Measurements from ENCODE around the gene TBC1D2B.

The TBC1D2B gene

DNA sequence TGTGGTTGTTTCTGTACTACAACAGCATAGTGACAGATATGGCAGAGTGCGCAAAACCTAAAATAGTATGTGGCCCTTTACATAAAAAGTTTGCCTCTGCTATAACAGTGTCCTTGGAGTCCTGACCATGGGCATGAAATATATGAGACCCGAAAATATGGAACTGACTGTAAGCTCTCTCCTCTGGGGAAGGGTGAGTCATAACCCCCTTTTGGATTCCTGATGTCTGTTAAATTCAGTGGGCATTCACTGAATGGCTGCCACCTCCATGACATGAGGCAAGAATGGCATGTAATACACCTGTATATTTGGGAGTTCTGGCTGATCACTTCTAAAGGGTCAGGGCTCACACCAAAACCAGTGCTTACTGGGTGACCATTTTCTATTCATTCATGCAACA is 6.1 kb downstream of the TBC1D2B start:
- no peak for DNase-seq

DNA sequence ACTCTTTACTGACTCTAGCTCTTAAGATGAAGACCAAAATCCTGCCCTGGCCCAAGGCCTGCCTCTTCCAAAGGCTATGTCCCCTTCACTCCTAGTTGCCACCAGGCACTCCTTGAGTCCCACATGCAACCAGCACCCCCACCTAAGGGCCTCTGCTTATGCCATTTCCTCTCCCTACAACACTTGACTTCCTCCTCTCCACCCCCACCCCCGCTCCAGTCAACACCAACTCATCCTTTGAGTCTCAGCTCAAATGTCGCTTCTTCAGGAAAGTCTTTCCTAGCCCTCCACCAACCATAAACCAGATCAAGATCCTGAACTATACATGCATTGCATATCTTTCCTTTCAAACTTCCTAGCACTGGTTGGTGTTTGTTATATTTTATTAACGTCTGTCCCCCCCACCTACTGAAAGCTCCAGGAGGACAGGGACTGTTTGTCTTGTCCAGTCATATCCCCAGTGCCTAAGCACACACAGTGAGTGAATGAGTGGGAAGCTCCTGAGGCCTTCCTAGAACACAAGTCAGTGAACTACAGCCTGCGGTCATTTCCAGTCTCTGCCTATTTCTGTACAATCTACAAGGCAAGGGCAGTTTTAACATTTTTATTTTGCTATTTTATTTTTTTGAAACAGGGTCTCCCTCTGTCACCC is 7.3 kb downstream of the TBC1D2B start:
- peak; percentile 77 for DNase-seq

DNA sequence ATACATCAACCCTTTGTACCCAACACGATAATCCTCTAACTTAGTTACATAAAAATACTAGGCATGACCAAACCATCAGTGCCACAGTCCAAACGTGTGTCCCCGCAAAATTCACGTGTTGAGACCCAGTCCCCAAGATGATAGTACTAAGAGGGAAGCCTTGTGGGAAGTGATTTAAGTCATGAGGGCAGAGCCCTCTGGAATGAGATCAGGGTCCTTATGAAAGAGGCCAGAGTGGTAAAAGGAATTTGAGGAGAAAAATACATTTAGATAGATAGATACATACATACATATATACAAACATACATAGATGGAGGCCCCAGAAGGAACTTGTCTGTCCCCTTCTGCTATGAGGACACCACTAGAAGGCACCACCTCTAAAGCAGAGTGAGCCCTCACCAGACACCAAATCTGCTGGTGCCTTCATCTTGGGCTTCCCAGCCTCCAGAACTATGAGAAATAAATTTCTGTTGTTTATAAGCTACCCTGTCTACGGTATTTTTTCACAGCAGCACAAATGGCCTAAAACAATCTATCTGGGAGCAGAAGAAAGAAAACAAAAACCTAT is 8.0 kb downstream of the TBC1D2B start:
- no peak for DNase-seq

DNA sequence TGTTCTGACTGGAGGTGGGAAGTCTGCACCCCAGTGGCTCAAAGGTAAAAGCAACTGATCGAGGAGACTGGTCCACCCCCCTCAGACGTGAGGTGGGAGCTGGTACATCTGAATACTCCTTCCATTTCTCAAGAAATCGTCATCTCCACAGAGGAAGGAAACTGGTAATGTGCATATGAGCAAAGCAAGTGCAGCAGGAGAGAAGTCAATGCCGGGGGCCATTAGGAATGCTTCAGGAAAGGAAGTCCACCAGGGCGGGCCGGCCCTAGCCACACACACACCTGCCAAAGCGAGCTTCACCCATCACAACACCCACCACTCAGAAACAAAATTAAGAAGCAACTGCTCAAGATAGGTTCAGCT is 8.5 kb downstream of the TBC1D2B start:
- DNase-seq: no peak

DNA sequence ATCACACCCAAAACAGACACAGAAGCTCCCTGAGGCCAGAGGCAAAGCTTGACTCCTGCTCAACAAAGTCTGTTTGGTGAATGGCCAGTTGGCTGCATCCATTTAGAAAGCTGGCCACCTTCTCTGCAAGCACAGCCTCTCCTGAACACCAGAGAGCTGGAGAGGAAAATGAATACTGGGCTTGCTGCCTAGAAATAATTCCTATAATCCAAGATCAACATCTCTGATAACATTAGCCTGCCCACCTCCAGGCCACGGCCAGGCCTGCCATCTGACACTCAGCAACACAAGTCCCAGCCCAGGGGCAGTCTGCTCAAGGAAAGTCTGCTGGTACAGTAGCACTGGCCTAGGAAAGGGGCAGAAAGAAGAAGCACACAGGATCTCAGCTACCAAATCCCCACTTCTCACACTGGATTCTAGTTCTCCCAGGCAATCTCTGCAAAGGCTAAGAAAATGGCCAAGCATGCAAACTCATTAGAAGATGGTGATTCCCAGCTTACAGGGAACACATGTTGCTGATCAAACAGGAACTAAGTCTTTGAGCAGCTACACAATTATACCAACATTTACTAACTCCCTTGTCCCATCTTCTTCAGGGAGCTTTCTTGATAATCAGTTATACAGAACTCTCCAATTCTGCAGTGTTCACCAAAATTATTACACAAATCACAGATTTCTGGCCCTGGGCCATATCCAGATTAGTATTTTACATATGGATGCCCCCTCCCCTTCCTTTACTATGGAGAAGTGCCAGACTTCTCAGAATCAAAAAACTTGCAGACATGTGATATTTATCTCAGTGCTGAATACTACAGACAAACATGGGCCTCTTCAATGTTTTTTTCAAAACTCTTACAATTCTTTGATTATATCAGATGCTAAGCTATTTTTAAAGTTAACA is 9.9 kb downstream of the TBC1D2B start:
- DNase-seq: no peak

DNA sequence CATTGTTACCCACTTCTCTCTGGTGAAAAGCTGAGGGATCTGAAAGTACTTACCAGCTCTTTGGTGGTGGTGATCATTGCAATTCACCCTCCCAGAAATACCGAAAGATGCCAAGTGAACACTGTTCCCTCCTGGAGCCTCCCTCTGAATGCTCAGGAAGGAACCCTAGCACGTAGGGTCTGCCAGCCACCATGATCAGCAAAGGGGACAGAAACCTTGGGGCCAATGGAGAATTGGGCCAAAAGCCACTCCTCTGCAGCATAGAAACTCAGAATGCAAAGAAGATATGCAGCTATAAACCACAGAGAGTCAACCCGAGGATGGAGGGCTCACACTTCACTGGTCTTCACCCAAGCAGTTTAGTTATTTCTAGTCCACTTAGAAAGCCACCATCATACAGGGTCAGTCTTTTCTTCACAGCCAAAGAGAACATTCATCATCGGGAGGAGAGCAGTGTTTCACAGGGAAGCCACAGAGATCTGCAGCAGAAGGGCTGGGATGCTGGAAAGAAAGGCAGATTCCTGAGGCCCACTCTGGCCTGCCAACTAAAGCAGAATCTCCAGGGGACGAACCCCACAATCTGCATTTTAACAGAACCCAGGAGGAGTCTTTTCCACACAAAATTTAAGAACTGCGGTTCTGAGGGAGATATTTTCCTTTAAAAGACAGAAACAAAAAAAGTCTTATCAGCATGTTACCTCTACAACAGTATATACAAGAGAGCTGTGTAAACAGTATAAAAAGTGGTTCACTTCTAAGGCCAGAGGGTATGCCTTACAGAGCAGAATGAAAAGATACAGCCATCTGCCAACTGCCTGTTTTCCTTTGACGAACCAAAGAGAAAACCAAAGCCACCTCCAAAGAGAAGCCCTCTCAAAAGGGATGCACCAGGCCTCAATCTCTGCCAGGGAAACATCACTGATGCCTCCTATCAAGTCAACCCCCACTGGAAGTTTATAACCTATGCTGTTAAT is 11.3 kb downstream of the TBC1D2B start:
- no peak for DNase-seq

DNA sequence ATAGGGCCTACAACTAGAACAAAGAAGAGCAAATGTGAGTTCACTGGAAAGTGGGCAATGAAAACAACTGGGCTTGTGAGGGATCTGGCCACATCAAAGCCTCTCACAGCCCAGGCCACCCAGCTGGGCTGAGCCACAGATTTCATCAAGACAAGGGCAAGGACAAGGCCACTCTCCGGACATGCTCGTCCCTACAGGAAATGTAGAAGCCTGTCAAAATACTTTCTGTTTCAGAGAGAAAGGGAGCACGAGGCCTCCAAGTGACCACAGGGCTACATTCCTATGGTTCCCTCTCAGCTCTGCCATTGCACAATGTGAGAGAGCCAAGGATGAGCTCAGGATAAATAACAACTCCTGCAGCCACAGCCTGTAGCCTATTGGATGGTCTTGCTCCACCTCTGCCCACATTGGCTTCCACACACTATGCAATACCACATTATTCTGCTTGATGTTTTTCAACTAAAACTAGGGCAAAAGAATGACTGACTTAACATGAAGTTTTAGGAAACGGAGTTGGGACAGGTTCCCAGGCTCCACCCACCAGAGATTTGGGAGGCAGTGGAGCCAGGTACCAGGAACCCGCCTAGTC is 12.1 kb downstream of the TBC1D2B start:
- no peak for DNase-seq

DNA sequence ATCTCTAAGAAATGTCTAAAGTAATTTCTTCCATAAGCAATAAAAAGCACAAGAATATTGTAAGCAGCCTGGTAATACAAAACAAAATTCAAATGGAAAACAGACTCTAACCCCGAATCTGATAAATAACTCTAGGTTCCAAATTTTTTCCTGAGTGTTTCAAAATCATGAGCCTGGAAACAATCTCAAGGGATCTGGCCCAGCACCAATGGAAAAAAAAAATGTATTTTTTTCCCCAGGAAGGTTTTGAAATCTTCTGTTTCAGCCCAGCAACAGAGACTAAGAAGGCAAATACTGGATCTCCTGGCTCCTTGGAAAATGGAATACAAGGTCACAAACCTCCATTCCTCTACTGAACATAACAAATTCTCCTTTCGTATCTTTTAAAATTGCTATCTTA is 13.0 kb downstream of the TBC1D2B start:
- DNase-seq: no peak

DNA sequence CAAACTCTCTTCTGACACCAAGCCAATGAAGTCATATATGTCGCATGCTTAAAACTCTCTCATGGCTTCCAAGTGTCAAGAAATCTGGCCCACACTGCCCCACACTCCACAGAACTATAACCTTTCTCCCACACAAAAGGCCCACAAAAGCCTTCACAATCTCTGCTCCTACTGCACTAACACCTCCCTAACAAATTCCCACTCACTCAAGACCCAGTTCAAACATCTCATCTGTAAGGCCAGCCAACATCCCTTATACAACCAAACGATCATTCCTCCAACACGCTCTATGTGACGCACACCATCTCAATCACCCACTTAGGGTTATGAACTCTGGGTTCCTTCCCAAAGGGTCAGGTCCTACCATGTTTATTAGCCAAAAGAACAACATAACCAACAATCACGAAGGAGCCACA is 13.5 kb downstream of the TBC1D2B start:
- no peak for DNase-seq

DNA sequence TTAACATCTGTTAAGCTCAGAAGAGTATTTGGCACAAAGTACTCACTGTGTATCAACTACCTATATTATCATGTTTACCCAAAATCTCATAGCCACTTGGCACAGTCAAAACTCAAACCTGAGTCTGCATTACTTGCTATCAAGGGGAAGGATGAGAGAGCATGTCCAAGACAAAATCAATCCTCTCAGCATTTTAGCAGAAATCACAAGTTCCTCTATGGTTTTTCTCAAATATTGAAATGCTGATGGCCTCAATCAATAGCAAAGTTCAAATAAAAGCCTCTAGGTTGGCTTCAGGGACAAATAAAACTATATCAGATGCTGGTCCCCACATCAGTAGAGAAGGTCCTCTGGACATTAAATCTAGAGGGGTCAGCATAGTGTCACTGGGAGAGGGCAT is 14.3 kb downstream of the TBC1D2B start:
- no peak for DNase-seq

DNA sequence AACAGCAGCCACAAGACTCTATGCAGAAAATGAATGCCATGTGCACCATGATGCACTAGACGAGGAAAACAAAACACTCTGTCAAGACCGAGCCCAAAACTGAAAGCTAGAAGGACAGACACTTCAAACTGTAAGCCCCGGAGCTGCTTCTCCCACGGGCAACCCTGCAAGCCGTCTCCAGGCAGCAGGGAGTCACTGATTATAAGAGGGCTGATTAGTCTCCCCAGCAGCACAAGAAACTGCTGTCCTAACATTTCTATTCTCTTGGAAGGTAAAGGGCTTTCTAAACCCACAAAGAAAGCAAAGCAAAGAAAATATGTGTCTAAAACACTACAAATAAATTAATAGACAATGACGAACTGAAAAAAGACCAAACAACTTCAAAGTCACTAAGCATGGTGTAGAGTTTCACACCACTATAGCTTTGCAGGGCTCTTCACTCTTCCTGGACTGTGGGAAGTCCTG is 15.5 kb downstream of the TBC1D2B start:
- peak; percentile 82 for DNase-seq

DNA sequence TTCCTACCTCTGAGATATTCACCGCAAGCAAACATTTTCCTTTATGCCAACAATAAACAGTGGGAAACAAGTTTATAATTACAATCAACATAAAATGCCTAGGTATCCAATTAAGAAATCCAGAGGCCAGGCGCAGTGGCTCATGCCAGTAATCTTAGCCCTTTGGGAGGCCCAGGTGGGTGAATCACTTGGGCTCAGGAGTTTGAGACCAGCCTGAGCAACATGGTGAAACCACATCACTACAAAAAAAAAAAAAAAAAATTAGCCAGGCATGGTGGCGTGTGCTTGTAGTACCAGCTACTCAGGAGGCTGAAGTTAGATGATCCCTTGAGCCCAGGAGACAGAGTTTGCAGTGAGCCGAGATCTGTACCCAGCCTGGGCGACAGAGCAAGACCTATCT is 17.3 kb downstream of the TBC1D2B start:
- DNase-seq: peak; percentile 66

DNA sequence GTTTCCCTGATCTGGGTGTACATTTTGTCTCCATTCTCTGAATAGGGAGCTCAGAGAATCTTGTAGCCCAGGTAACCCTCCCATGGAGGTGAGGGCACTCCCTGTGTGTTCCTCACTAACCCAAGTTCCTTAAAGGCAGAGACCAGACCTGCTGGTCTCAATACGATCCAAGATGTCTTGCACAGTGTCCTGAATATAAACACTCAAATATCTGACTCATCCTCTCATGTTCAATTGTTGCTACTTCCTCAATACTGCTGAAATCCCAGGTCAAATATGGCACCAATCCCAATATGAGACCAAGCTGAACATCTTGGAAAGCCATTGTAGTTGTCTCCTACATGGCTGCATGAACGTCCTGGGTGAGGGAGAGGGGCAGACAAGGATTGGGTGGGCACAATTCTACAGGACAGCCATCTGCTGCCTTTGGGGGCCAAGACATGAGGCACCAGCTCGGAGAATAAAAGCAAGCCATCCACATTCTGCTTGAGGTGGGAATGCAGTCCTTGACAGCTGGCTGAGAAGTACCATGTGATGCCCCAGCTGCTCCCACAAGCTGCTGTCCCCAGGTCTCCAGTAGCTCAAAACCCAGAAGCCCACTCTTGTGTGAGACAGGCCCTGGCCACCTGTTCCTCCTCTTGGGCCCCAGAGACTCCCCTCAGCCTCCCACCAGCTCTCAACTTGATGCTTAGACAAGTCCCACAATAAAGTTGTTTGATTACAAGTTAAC is 18.2 kb downstream of the TBC1D2B start:
- peak; percentile 60 for DNase-seq

DNA sequence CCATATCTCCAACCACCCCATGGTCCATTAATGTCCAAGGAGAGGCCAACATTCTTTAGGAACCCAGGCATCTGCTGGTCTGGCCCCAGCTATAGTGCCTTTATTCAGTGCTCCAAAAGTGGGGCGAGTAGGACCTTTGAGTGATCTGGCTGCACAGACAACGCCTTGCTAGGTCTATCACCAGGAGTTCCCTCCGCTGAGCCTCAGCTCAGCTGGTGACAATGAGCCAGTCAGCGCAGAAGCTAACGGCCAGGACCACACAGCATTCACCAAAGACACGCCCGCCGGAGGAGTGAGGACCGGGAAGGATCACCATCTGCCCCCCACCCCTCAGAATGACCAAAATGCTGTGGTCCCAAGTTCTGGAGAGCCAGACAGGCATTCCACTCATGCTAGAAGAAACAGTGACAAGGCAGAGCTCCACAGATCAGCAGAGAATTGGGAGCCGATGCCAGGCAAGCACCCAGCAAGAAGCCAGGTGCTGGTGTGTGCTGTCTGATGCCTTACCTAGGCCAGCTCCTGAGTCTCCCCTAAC is 19.0 kb downstream of the TBC1D2B start:
- DNase-seq: peak; percentile 57

DNA sequence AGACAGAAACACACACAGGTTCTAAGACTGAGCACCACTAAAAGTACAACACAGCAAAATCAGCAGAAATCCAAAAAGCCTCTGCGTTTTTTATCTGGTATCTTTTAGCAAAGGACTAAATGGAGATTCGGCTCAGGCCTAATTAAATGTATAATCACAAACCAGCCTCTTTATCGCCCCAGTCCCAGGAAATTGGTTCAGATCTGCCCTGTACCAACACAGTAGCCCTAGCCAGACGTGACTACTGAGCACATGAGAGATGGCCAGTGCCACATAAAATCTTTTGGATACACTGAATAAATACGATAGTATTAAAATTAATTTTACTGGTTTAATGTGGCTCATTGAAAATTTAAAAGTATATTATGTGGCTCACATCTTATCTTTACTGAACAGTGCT is 19.7 kb downstream of the TBC1D2B start:
- no peak for DNase-seq

DNA sequence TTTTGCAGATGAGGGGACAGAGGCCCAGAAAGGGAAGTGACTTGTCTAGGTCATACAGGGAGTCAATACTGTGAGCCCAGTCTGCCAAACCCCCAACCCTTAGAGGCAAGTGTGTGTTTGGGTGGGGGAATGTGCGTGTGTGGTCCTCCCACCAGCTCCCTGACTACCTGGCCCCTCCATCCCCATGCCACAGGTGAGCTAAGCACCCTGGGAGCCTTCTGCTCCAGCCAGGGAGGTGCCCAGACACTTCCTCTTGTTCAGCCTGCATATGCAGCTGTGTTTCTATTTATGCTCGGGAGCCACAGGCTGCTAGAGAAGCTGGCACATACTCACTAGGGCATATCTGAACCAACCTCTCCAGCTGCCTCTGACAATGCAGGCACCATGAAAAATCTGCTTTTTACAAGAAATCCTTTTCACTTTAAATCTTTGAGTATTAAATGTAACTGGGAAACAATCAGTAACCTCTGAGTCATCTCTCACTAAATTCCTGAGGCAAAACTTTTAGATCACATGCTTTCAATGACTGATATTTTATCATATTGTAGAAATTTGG is 20.7 kb downstream of the TBC1D2B start:
- no peak for DNase-seq

DNA sequence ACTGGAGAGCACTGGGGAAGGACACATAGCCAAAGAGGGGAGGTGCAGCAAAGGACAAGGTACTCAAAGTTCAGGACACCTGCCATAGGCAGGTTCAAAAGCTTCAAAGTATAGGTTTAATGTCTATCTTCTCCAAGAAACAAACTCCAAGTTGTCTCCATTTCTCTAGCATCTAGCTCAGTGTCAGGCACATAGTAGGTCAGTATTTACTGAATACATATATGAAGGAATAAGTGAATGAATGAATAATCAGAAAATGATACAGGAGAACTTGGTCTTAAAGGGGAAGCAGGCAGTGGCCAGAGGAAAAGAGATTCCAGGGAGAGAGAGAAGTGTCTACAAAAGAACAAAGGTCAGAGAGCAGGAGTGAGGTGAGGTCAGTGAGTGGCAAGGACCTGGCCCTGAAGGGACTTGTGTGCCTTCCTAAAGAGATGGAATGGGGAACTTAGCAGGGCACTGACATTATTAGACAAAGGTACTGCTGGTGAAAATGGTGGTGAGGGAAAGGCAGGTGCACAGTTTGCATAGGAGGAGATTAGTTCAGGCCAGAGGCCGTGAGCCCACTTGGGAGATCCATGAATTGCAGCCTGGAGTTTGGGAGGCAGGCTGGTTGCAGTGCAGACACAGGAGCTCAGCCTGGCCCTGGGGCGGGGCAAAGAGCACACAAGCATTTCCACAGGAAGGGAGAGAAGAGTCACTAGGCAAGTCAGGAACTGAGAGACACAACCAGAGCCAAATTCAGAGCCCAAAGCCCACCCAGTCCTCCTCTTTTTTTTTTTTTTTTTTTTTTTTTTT is 21.4 kb downstream of the TBC1D2B start:
- DNase-seq: peak; percentile 76

DNA sequence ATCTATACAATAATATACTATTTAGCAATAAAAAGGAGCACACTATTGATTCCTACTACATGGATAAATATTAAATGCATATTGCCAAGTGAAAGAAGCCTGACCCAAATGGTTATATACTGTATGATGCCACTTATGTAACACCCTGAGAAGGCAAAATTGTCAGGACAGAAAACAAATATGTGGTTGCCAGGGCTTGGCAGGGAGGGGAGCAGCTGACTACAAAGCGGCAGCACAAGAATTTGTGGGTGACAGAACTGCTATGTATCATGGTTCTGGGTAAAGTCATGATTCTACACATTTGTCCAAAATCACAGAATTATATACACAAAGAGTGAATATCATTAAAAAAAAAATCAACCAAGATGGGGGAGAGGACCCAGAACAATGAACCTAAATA is 22.5 kb downstream of the TBC1D2B start:
- no peak for DNase-seq

DNA sequence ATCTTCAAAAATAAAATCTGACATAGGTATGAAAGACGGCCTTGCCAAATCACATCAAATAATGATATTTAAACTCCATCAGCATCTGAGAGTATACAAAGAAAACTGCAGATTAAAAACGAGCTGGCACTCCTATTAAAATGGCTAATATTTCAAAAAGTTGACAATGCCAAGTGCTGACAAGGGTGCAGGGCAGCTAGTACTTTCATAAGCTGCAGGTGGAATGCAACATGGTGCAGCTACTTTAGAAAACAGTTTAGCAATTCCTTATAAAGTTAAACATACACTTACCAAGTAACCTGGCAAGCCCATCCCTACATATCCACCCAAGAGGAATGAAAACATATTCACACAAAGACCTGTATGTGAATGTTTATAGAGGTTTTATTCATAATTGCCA is 23.0 kb downstream of the TBC1D2B start:
- no peak for DNase-seq

DNA sequence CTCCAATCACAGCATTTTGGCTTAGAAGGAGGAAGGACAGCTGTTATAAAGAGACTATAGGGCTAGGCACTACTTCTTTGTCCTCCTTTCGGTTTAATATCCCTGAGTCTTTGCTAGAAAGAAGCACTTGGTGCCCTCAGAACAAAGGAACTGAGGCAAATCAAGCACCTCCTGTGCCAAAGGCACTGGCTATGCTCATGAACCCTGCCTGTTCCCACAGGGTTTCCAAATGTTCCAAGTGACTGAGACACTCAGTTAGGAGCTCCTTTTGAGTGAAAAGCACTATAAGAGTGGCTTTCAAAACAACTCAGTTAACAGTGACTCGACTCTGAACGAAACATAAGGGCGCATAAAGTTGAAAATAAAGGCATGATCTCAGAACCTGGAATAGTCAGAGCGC is 25.0 kb downstream of the TBC1D2B start:
- DNase-seq: no peak

All from activated effector memory CD4-positive, alpha-beta T cell treated with anti-CD3 and anti-CD28 coated beads, Interleukin-2, amount 50 U/mL, for 16 hours (primary cell).